CD4-positive, CD25-positive, alpha-beta regulatory T cell (primary cell): ENCODE measurements around the gene RASGRP4. TPM values are rescaled to one million over a fixed set of nuclear protein-coding genes. Genes with fewer than 3 reads are reported as not detected.
A peak's percentile ranks its signal among the peaks of the same experiment; 100 is the strongest.
"Not testable (repeated sequence)": the region's sequence is repeated elsewhere in the genome, so short reads cannot be mapped to it uniquely, and the experiment has no call there.

Experiments
- ATAC-seq, 2 donors: fragments of 150-1000 bp; cut with Tn5 transposase; one replicate each; pipeline ENCODE4 v1.10.0; 2021; ENCODE audit warnings: low read depth in 2 of 2, moderate number of reproducible peaks in 2 of 2, moderate library complexity in 1 of 2
- DNase-seq, 3 donors: peaks; one replicate each; pipeline versions ENCODE4 v3.0.0 to v3.0.0-alpha.2; 2012 to 2022; ENCODE audit warnings: mixed read lengths in 1 of 3
- H3K27ac ChIP-seq: one replicate; pipeline ENCODE4 v1.7.0; 2013; ENCODE audit warnings: mild to moderate bottlenecking, low read length; ENCODE audit not compliant: insufficient read depth, poor library complexity, severe bottlenecking
- H3K27me3 ChIP-seq: one replicate; pipeline ENCODE4 v1.7.0; 2013; ENCODE audit warnings: low read length; ENCODE audit not compliant: control insufficient read depth, insufficient read depth
- H3K36me3 ChIP-seq: one replicate; pipeline ENCODE4 v1.7.0; 2013; ENCODE audit warnings: mild to moderate bottlenecking, low read length, moderate library complexity; ENCODE audit not compliant: control insufficient read depth, insufficient read depth
- H3K4me1 ChIP-seq: 2 replicates; pipeline ENCODE4 v1.7.0; 2013; ENCODE audit warnings: mild to moderate bottlenecking, low read length; ENCODE audit not compliant: insufficient read depth, control insufficient read depth, poor library complexity, severe bottlenecking
- H3K4me3 ChIP-seq: one replicate; pipeline ENCODE4 v1.7.0; 2013; ENCODE audit warnings: low read depth, mild to moderate bottlenecking, low read length, moderate library complexity
- H3K9me3 ChIP-seq, 2 experiments: 1 replicate in 1 of 2; 2 replicates in 1 of 2; pipeline ENCODE4 v1.7.0; 2013; ENCODE audit warnings: low read length in 2 of 2, mild to moderate bottlenecking in 1 of 2, moderate library complexity in 1 of 2; ENCODE audit not compliant: control insufficient read depth in 2 of 2
- H3K27ac Mint-ChIP-seq, 3 donors: one replicate each; pipeline ENCODE4 v1.8.0; 2020 to 2022; ENCODE audit warnings: mild to moderate bottlenecking in 3 of 3, mixed read lengths in 3 of 3, moderate library complexity in 2 of 3
- H3K27me3 Mint-ChIP-seq: one replicate; pipeline ENCODE4 v1.8.0; 2022; ENCODE audit warnings: mild to moderate bottlenecking, mixed read lengths
- H3K36me3 Mint-ChIP-seq: one replicate; pipeline ENCODE4 v1.8.0; 2020; ENCODE audit warnings: mixed read lengths
- H3K4me1 Mint-ChIP-seq, 4 donors: one replicate each; pipeline ENCODE4 v1.8.0; 2020 to 2022; ENCODE audit warnings: mixed read lengths in 4 of 4, mild to moderate bottlenecking in 1 of 4
- H3K4me3 Mint-ChIP-seq, 4 donors: one replicate each; pipeline ENCODE4 v1.8.0; 2020 to 2022; ENCODE audit warnings: mild to moderate bottlenecking in 4 of 4, mixed read lengths in 4 of 4, moderate library complexity in 3 of 4
- H3K9me3 Mint-ChIP-seq, 7 donors: one replicate each; pipeline ENCODE4 v1.8.0; 2020 to 2022; ENCODE audit warnings: mixed read lengths in 7 of 7, mild to moderate bottlenecking in 3 of 7, moderate library complexity in 2 of 7
- polyA plus RNA-seq, 4 donors: library from polyadenylated mRNA; unstranded; fragments of 300-500 nt; fragmentation: Illumina TruSeq; gene quantifications; one replicate each; pipeline ENCODE4 v1.2.3, GENCODE V29; 2021
- total RNA-seq: library from RNA; stranded (reverse); gene quantifications from one replicate; pipeline ENCODE4 v1.2.3, GENCODE V29; 2022

RASGRP4 gene
- 10.9 TPM for total RNA-seq
- polyA plus RNA-seq, result 1 to 10 TPM; 1.6 to 9.3 (median 5.0) TPM

GRCh38 chr19:38425810-38426466 lies at the start of gene RASGRP4:
Gene RASGRP4 (minus strand): TSS chr19:38426219. CDS start chr19:38426091, 128 bp downstream.
- H3K27me3 Mint-ChIP-seq, result no peaks in the 10 kb centered on the region
- no peaks in the 10 kb centered on the region for H3K36me3 Mint-ChIP-seq
- peaks cover 13 to 39% (median 28%) of the 10 kb centered on the region in 4 donors for H3K4me1 Mint-ChIP-seq
- Histone ChIP-seq H3K4me1 (peaks cover 33% of the 10 kb centered on the region), H3K4me3 (peak within 1 kb of the TSS; percentile 72), H3K27me3 (no peaks in the 10 kb centered on the region), H3K9me3 (no peaks in the 10 kb centered on the region), H3K27ac (peak within 1 kb of the TSS; percentile 77), H3K36me3 (no peaks in the 10 kb centered on the region)
- peaks cover 0 to 1% (median 0%) of the 10 kb centered on the region in 7 donors for H3K9me3 Mint-ChIP-seq
- ATAC-seq, result peak in 1 of 2 donors; percentile 47
- peak; percentile 45 to 80 (median 49) for DNase-seq
- H3K27ac Mint-ChIP-seq, result peak within 1 kb of the TSS; percentile 43 to 93 (median 85)
- peak within 1 kb of the TSS; percentile 78 to 95 (median 86) for H3K4me3 Mint-ChIP-seq

GRCh38 chr19:38475176-38475575 lies 49.2 kb upstream of the RASGRP4 start:
- Mint-ChIP-seq H3K27ac (no peak overlapping the region), H3K27me3 (no peaks in the 10 kb centered on the region), H3K4me1 (no peaks in the 10 kb centered on the region), H3K9me3 (no peaks in the 10 kb centered on the region), H3K4me3 (no peak overlapping the region), H3K36me3 (no peaks in the 10 kb centered on the region)
- H3K4me3 ChIP-seq, result no peak overlapping the region
- H3K27ac ChIP-seq, result no peak overlapping the region
- no peaks in the 10 kb centered on the region for H3K36me3 ChIP-seq
- no peaks in the 10 kb centered on the region for H3K4me1 ChIP-seq
- no peaks in the 10 kb centered on the region for H3K9me3 ChIP-seq
- ATAC-seq (no peak), DNase-seq (no peak)
- no peaks in the 10 kb centered on the region for H3K27me3 ChIP-seq

GRCh38 chr19:38473201-38473600 lies 47.2 kb upstream of the RASGRP4 start:
- Mint-ChIP-seq H3K27ac (no peak overlapping the region), H3K4me1 (no peaks in the 10 kb centered on the region), H3K9me3 (no peaks in the 10 kb centered on the region), H3K27me3 (no peaks in the 10 kb centered on the region), H3K4me3 (no peak overlapping the region), H3K36me3 (no peaks in the 10 kb centered on the region)
- H3K36me3 ChIP-seq, result no peaks in the 10 kb centered on the region
- ATAC-seq (no peak), DNase-seq (no peak)
- no peaks in the 10 kb centered on the region for H3K27me3 ChIP-seq
- no peak overlapping the region for H3K4me3 ChIP-seq
- H3K9me3 ChIP-seq, result no peaks in the 10 kb centered on the region
- H3K27ac ChIP-seq, result no peak overlapping the region
- no peaks in the 10 kb centered on the region for H3K4me1 ChIP-seq

GRCh38 chr19:38472725-38473124 lies 46.7 kb upstream of the RASGRP4 start:
- ATAC-seq, H3K27ac ChIP-seq, H3K36me3 Mint-ChIP-seq: not testable (repeated sequence)

GRCh38 chr19:38470788-38471480 lies 44.9 kb upstream of the RASGRP4 start:
- peak overlapping the region in 1 of 3 donors; percentile 88 for H3K27ac Mint-ChIP-seq
- H3K9me3 Mint-ChIP-seq, result no peaks in the 10 kb centered on the region
- H3K36me3 Mint-ChIP-seq, result no peaks in the 10 kb centered on the region
- H3K27ac ChIP-seq, result no peak overlapping the region
- H3K27me3 Mint-ChIP-seq, result no peaks in the 10 kb centered on the region
- H3K4me1 Mint-ChIP-seq, result no peaks in the 10 kb centered on the region
- H3K36me3 ChIP-seq, result no peaks in the 10 kb centered on the region
- no peaks in the 10 kb centered on the region for H3K9me3 ChIP-seq
- no peak overlapping the region for H3K4me3 Mint-ChIP-seq
- no peak overlapping the region for H3K4me3 ChIP-seq
- no peak for ATAC-seq
- no peak for DNase-seq
- H3K4me1 ChIP-seq, result no peaks in the 10 kb centered on the region
- H3K27me3 ChIP-seq, result no peaks in the 10 kb centered on the region

More at GRCh38 chr19:38472725-38473124, 46.7 kb upstream of the RASGRP4 start:
- H3K4me1 ChIP-seq, H3K9me3 ChIP-seq, H3K4me1 Mint-ChIP-seq, DNase-seq, H3K9me3 Mint-ChIP-seq, H3K4me3 ChIP-seq, H3K36me3 ChIP-seq, H3K27me3 ChIP-seq, H3K27me3 Mint-ChIP-seq, H3K4me3 Mint-ChIP-seq, H3K27ac Mint-ChIP-seq: not testable (repeated sequence)

- no peaks in the 10 kb centered on the region for H3K36me3 ChIP-seq
- ATAC-seq (no peak), DNase-seq (no peak)
- H3K4me3 ChIP-seq, result no peak overlapping the region
- H3K27me3 Mint-ChIP-seq, result no peaks in the 10 kb centered on the region
- H3K9me3 Mint-ChIP-seq, result no peaks in the 10 kb centered on the region
- H3K36me3 Mint-ChIP-seq, result no peaks in the 10 kb centered on the region
- no peaks in the 10 kb centered on the region for H3K4me1 ChIP-seq
- H3K4me3 Mint-ChIP-seq, result no peak overlapping the region
- no peak overlapping the region for H3K27ac Mint-ChIP-seq
- H3K4me1 Mint-ChIP-seq, result no peaks in the 10 kb centered on the region
- no peak overlapping the region for H3K27ac ChIP-seq
- H3K9me3 ChIP-seq, result no peaks in the 10 kb centered on the region
- H3K27me3 ChIP-seq, result no peaks in the 10 kb centered on the region
Observed at GRCh38 chr19:38469151-38469550, 43.1 kb upstream of the RASGRP4 start.

GRCh38 chr19:38467541-38468525 lies 41.8 kb upstream of the RASGRP4 start:
- H3K4me1 Mint-ChIP-seq, result no peaks in the 10 kb centered on the region

More at GRCh38 chr19:38467541-38468525, 41.8 kb upstream of the RASGRP4 start:
- H3K9me3 ChIP-seq, result no peaks in the 10 kb centered on the region
- peak overlapping the region in 1 of 3 donors; percentile 85 for H3K27ac Mint-ChIP-seq
- H3K4me3 ChIP-seq, result no peak overlapping the region
- no peaks in the 10 kb centered on the region for H3K27me3 Mint-ChIP-seq
- H3K27ac ChIP-seq, result no peak overlapping the region
- H3K4me3 Mint-ChIP-seq, result no peak overlapping the region
- no peak for ATAC-seq
- no peaks in the 10 kb centered on the region for H3K36me3 Mint-ChIP-seq
- no peaks in the 10 kb centered on the region for H3K9me3 Mint-ChIP-seq
- no peaks in the 10 kb centered on the region for H3K4me1 ChIP-seq
- no peak for DNase-seq
- no peaks in the 10 kb centered on the region for H3K36me3 ChIP-seq
- no peaks in the 10 kb centered on the region for H3K27me3 ChIP-seq
